Measurements from ENCODE around the gene PEX14.
"Not testable (repeated sequence)": the region's sequence is repeated elsewhere in the genome, so short reads cannot be mapped to it uniquely, and the experiment has no call there.

The PEX14 gene

DNA sequence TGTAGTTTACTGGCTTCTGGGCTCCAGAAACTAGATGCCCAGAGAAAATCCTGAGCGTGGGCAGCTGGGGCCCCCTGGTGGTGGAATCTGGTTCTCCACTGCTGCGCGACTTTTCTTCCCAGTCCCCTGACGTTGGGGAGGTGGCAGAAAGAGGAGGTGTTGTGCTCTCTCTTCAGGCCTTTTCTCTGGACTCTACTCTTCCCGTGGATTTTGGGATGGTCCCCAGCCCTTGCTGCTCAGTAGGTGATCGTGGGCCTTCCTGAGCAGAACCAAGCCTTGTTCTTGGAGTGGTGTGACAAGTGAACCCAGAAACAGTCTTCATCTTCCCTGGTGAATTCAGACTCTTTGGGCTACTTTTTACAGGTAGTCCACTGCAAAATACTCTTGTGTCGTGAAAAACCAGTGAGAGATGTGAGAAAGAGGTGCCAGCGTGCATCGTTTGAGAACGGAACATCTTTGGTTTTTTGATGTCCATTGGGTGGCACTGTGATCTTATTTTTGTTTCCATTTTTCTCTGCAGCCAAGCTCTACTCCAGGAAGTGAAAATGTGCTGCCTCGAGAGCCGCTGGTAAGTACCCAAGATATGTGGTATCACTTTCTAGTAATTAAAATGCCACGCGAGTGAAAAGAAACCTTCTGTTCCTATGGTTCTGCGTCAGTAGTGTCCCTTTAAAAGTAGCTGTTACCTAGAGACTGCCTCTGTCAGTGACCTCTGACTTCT lies 20.2 kb downstream of the PEX14 start:
- no peak for DNase-seq (ENCODE audit: low read depth, low spot score)

- no peak for DNase-seq (ENCODE audit: low read depth, low spot score)
These were observed 20.7 kb downstream of the PEX14 start for GRCh38 chr1:10495475-10495817.

DNA sequence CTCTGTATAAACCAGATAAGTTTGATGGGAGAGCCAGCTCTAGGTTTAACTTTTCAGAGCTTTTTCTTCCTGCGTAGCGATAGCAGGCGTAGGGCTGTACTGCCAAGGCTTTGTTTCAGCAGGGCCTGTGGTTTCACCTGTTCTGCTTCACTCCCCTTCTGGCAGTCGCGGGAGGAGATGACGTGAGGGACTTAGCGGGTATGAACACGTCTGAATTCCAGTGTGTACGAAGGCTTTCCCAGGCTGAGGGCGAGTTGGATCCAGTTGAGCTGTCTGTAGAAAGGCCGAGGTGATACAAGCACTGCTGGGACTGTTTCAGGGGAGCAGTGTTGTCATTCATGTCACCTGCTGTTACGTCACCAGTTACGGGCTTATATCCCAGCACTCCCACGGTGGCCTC lies 21.2 kb downstream of the PEX14 start:
- no peak for DNase-seq (ENCODE audit: low read depth, low spot score)

DNA sequence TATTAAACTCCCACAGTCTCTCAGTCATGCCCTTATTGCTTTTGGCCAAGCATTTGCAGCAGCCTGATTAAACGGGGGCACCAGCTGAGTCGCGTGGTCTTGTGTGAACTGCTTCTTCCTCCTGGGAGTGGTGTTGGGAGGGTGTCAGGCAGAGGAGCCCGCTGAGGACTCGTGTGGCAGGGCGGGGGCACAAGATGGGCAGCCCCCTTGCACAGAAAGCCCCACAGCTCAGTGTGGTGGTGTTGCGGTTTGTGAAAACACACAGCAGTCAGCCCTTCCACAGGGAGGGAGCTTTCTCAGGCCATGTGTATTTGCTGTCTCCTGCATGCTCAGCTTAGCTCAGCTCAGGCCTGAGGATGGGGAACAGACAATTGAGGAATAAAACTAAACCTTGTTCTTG lies 22.4 kb downstream of the PEX14 start:
- no peak for DNase-seq (ENCODE audit: low read depth, low spot score)

GRCh38 chr1:10498231-10498630 lies 23.5 kb downstream of the PEX14 start:
- no peak for DNase-seq (ENCODE audit: low read depth, low spot score)

DNA sequence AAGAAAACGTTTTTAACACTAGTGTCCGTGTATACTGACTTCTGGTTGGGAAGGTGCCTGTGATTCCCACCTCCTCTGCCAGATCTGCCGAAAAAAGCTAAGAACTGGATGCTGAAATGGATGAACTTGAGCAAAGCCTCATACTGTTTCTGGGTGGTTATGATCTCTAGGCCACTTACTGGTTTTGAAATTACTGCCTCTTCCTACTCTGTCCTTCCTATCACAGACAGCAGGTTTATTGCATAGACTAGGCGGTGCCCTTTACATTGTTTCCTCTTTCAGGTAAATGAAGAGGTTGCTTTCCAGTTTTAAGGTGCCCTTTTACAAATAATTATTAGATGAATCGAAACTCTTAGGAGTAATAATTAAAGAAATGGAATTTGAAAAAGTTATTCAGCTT lies 27.5 kb downstream of the PEX14 start:
- DNase-seq (ENCODE audit: low read depth, low spot score) = no peak

DNA sequence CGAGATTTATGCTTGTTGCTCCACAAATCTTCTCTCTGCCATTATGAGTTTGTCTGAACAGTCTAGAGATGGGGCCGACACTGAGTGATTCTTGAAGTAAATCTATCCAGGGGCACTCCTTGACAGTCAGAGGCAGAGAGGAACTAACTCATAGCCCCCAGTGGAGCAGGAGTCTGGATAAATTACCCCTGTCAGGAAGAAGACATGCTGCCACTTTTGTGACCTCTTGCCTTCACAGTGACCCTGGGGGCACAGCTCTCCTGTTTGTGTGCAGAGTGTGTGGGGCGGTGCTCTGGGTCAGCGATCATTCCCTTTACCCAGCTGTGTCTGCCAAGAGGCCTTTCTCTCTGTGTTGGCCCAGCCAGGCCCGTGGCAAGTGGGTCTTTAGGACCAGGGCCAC lies 29.5 kb downstream of the PEX14 start:
- no peak for DNase-seq (ENCODE audit: low read depth, low spot score)

DNA sequence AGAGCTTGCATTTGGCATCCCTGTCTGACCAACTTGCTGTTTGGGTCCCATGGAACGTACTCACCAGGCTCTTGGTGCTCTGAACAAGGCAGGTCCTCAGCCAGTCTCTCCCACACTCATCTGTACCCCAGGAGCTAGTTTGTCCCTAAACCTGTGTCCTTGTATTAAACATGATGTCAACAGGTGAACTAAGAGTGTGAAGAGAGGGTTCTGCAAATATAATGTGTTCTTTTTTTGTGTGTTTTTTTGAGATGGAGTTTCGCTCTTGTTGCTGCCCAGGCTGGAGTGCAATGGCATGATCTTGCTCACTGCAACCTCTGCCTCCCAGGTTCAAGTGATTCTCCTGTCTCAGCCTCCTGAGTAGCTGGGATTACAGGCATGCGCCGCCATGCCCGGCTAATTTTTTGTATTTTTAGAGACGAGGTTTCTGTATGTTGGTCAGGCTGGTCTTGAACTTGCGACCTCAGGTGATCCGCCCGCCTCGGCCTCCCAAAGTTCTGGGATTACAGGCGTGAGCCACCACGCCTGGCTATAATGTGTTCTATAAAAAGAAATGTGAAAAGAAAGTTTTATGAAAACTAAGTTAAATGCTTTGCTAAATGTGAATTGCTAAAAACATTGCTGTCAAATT lies 31.4 kb downstream of the PEX14 start:
- DNase-seq (ENCODE audit: low read depth, low spot score) = not testable (repeated sequence)

GRCh38 chr1:10506677-10507047 lies 31.9 kb downstream of the PEX14 start:
- DNase-seq (ENCODE audit: low read depth, low spot score) = no peak

- DNase-seq (ENCODE audit: low read depth, low spot score) = no peak
These were observed 32.5 kb downstream of the PEX14 start for GRCh38 chr1:10507111-10507879.

DNA sequence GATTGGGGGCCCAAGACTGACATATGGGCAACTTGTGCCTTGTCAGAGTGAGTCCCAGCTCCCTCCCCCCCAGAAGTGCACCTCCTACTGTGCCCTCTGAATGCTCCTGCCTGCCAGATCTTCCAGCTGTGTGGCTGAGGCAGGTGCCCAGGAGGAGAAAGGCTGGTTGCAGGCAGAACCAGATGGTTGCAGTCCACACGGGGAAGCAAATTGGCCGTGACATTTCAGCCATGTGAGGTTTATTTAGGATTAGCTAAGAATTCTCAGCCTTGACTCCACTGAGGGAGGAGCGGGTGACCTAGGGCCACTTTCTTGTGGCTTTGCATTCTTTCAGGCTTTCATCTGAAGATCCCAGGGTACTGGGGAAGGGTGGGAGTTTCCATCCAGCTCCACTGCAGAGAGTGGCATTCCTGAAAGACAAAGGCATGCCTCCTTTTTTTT lies 33.8 kb downstream of the PEX14 start:
- no peak for DNase-seq (ENCODE audit: low read depth, low spot score)

DNA sequence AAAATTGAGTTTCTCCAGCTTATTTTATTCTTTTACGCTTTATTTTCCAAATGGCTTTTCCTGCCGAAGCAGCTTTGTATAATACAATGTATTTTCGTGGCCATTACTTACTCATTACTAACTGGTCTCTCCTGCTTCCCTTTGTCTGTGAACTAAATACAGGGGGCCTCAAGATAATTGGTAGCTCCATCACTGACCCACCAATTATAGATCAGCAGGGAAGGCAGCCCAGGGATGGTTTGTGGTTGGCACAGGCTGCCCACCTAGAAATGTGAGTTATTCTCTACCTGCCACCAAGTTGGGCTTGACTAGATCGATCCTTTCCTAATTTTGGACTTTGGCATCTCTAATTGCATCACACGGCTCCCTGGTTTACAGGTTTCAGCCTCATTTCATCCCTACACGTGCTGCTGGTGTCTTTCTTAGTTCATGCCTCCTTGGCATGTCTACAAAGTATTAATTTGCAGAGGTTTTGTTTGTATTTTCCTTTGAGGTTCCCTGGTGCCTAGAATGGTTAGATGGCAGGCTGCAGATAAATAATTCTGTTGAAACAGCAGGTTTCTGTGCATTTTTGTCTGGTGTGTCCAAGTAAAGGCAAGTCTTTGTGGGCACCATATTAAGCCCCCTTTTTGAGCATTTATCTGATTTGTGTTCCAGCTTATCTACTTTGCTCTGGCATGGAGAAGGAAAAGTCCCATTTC lies 35.2 kb downstream of the PEX14 start:
- no peak for DNase-seq (ENCODE audit: low read depth, low spot score)

GRCh38 chr1:10510520-10511493 lies 36.1 kb downstream of the PEX14 start:
- DNase-seq (ENCODE audit: low read depth, low spot score) = no peak

DNA sequence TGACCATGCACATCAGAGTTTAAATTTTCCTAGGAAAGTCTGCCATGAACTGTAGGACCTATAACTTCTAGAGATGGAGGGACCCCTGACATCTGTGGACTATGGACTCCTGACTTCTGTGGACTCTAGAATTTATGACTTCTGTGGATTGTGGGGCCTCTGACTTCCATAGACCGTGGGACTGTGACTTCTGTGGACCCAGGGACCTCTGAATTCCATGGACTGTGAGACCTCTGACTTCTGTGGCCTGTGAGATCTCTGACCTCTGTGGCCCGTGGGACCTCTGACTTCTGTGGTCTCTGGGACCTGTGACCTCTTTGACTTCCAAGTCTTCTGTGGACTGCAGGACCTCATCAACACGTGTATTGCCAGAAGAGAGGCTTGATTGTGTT lies 36.7 kb downstream of the PEX14 start:
- DNase-seq (ENCODE audit: low read depth, low spot score) = no peak

GRCh38 chr1:10513199-10513598 lies 38.4 kb downstream of the PEX14 start:
- DNase-seq (ENCODE audit: low read depth, low spot score) = no peak

GRCh38 chr1:10514490-10515235 lies 39.9 kb downstream of the PEX14 start:
- no peak for DNase-seq (ENCODE audit: low read depth, low spot score)

DNA sequence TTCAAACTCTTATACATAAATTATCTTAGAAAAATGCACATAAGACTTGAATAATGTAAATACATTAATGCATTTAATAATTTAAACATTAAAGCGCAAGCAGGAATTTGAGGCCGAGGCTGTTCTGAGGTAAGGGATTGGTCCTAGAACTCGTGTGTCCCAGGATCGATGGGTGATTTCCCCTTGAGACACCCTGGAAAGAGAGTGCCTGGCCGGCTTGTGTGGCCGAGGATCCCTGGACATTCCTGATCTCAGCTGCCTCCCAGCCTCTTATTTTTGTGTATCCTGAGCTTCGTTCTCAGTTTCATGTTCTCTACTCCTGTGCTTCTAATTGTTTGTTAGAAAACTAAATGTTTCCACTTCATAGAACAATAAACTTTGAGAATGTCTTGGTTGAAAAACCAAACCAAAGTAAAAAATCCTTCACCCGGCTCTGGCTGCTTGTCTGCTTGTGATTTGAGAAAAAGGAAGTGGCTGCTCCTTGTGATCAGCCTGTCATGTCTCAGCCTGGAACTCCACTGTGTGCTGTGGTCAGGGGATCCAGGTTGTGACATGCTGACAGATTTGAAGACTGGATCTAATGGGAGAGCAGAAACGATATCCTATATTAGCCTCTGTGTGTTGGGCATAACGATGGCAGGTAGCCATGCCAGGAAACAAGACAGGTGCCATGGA lies 40.7 kb downstream of the PEX14 start:
- DNase-seq (ENCODE audit: low read depth, low spot score) = no peak

DNA sequence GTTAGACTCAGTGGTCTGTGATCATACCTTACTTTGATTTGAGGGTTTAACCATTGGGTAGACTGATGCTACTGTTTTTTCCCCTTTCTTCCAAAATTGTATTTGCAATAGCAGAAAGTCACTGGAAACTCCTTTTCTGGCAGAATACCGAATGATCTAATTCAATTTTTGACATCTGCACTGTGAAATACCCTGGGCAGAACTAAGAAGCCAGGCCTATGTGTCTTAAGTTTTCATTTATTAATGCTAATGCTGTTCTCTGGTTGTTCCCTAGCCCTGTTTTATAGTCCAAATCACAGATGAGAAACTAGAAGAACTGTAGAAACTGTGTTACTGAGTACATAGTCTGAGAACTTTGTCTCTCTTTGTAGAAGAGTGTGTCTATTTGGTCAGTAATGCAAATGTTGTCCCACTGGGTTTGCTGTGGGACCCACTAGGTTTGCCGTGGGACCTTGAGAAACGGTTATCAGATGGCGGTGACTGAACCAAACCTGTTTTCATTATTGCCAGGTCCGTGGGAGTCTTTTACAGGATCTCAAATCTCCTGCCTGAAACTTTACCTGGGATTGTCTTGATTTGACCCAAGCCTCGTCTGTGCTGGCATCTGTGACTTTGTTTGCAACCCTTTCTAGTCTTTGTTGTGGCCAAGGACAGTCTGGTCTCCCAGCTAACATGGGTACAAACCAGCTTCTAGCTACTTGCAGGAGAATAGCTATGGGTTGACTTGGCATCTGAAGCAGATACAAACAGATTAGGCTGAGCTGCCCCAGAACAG lies 41.4 kb downstream of the PEX14 start:
- DNase-seq (ENCODE audit: low read depth, low spot score) = no peak
